Right atrium auricular region (tissue), 2 donors: ENCODE measurements around the gene STEAP3. TPM values are rescaled to one million over a fixed set of nuclear protein-coding genes. Genes with fewer than 3 reads are reported as not detected.

Source experiments
- DNase-seq: peaks from one replicate; pipeline ENCODE4 v3.0.0-alpha.2; 2019; ENCODE audit warnings: low spot score
- H3K27ac ChIP-seq, 2 donors: fragments of 200-600 bp; sonication (generic); 1 replicate in 1 of 2; 2 replicates in 1 of 2; pipeline ENCODE4 v1.5.1; 2016 to 2019
- H3K27me3 ChIP-seq, 2 donors: fragments of 200-600 bp; sonication (generic); one replicate each; pipeline versions ENCODE4 v1.5.1 to v1.6.0; 2017 to 2019
- H3K36me3 ChIP-seq: fragments of 200-600 bp; sonication (generic); one replicate; pipeline ENCODE4 v1.5.1; 2016
- H3K4me1 ChIP-seq, 2 donors: fragments of 200-600 bp; sonication (generic); one replicate each; pipeline versions ENCODE4 v1.5.1 to v1.6.0; 2017 to 2019
- H3K4me3 ChIP-seq, 2 donors: fragments of 200-600 bp; sonication (generic); 1 replicate in 1 of 2; 2 replicates in 1 of 2; pipeline ENCODE4 v1.5.1; 2017 to 2019; ENCODE audit warnings: mild to moderate bottlenecking in 1 of 2, moderate library complexity in 1 of 2
- H3K9me3 ChIP-seq, 2 donors: fragments of 200-600 bp; sonication (generic); one replicate each; pipeline ENCODE4 v1.5.1; 2019
- CTCF ChIP-seq, 2 donors: fragments of 200-600 bp; sonication (generic); IDR thresholded peaks; one replicate each; pipeline ENCODE4 v1.5.1; 2019; ENCODE audit warnings: antibody characterized with exemption in 2 of 2
- total RNA-seq, 2 donors: library from RNA; depleted of rRNA; stranded (reverse); fragments of >200 nt; gene quantifications; one replicate each; pipeline ENCODE4 v1.1.0, GENCODE V29; 2016

Gene STEAP3
- total RNA-seq, 2 donors from 2014 or later = 4.4 to 8.2 TPM

DNA sequence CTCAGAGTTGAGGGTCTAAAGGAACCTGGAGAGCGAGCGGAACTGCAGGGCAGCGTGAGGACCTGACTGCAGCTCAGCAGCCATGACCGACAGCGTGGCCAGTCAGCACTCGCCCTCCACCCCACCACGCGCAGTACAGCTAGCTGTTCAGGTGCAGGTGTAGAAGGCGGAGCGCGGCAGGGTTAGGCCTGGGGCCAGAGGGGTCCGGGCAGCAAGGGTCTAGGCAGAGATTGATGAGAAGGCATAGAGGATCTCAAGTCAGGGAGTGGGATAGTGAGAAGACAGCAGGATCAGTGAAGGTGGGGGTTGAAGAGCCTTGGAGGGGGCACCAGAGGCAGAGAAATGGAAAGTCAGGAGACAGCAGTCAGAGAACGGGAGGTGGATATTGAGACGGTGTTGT, 71.0 kb downstream of the STEAP3 start:
- Histone ChIP-seq H3K4me3 (no peak overlapping the region), H3K9me3 (no peaks in the 10 kb centered on the region), H3K4me1 (peaks cover 0 to 9% of the 10 kb centered on the region in 2 donors), H3K27me3 (no peaks in the 10 kb centered on the region), H3K27ac (no peak overlapping the region), H3K36me3 (no peaks in the 10 kb centered on the region)
- DNase-seq = no peak
- no peak for TF ChIP-seq CTCF (IDR thresholded peaks at IDR 0.05)

- TF ChIP-seq CTCF (IDR thresholded peaks at IDR 0.05) = no peak
- no peak overlapping the region for H3K4me3 ChIP-seq
- DNase-seq = no peak
- no peak overlapping the region for H3K27ac ChIP-seq
- no peaks in the 10 kb centered on the region for H3K27me3 ChIP-seq
- H3K4me1 ChIP-seq = peaks cover 0 to 9% of the 10 kb centered on the region in 2 donors
- H3K36me3 ChIP-seq = no peaks in the 10 kb centered on the region
- H3K9me3 ChIP-seq = no peaks in the 10 kb centered on the region
Measured at GRCh38 chr2:119295688-119296375, 72.2 kb downstream of the STEAP3 start.

GRCh38 chr2:119301413-119301812, 77.8 kb downstream of the STEAP3 start:
- no peaks in the 10 kb centered on the region for H3K27me3 ChIP-seq
- no peaks in the 10 kb centered on the region for H3K4me1 ChIP-seq
- TF ChIP-seq CTCF (IDR thresholded peaks at IDR 0.05) = no peak
- no peak overlapping the region for H3K4me3 ChIP-seq
- no peaks in the 10 kb centered on the region for H3K36me3 ChIP-seq
- no peaks in the 10 kb centered on the region for H3K9me3 ChIP-seq
- DNase-seq = no peak
- H3K27ac ChIP-seq = no peak overlapping the region

DNA sequence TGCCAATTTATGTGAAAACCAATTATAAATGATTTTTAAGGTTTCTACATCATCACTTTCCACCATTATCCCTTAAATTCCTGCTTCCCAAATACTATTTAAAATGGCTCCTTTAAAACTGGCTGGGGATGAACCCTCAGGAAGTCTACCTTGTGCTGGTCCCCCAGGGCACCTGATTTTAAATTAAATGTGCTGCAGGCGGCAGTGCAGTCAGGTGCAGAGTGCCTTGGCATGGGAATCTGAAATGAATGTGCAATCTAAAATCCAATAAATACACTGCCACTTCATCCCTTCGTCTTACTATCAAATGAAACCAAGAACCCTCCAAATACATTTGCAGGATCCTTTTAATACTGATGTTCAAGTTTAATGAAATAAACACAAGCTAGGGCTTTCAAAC, 81.2 kb downstream of the STEAP3 start:
- Histone ChIP-seq H3K27ac (peak overlapping the region; percentile 12 to 77), H3K4me1 (peaks cover 0 to 12% of the 10 kb centered on the region in 2 donors), H3K9me3 (no peaks in the 10 kb centered on the region), H3K36me3 (no peaks in the 10 kb centered on the region), H3K4me3 (no peak overlapping the region), H3K27me3 (no peaks in the 10 kb centered on the region)
- no peak for DNase-seq
- TF ChIP-seq CTCF (IDR thresholded peaks at IDR 0.05) = no peak

DNA sequence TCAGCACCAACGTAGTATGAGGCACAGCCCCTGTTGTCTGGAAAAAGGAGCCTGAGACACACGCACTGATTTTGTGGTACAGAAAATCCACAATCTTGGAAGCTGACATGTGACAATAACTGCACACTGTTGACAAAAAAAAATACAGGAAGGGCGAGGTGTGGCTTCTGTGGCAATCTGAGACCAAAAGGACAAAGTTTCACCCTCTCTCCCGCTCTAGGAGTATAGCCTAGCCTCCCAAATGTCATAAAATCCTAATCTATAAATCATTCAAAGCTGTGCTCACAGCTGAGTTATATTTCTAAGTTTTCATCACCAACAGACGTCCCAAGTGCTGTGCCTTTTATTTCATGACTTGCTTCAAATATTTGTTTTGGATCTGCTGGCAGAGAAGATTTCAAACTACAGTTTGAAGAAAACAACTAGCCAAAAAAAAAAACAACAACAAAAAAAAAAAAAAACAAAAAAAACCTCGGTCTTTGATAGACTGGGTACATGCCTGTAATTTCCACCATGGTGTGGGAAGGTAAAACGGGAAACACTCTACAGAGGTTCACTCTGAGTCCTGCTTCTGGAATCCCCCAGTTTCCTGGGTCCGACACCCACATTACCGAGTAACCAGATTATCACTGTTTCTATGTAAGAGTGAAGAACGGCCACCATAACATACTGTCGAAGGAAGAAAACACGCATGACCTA, 82.0 kb downstream of the STEAP3 start:
- Histone ChIP-seq H3K27me3 (no peaks in the 10 kb centered on the region), H3K36me3 (no peaks in the 10 kb centered on the region), H3K27ac (peak overlapping the region; percentile 52 to 77), H3K4me1 (peaks cover 0 to 12% of the 10 kb centered on the region in 2 donors), H3K9me3 (no peaks in the 10 kb centered on the region), H3K4me3 (peak overlapping the region; percentile 2 to 32)
- TF ChIP-seq CTCF (IDR thresholded peaks at IDR 0.05) = no peak
- DNase-seq = no peak
